Activated CD4-positive, alpha-beta T cell treated with anti-CD3 and anti-CD28 coated beads, Interleukin-2, amount 50 U/mL, for 48 hours (primary cell): ENCODE measurements around the gene ZNF236.
"Not testable (repeated sequence)": the region's sequence is repeated elsewhere in the genome, so short reads cannot be mapped to it uniquely, and the experiment has no call there.

ENCODE experiments used
- DNase-seq, 2 experiments: peaks; one replicate each; pipeline ENCODE4 v3.0.0-alpha.2; 2020

The ZNF236 gene

GRCh38 chr18:77012806-77013541 is 190.6 kb downstream of the ZNF236 start:
- no peak for DNase-seq

- no peak for DNase-seq
These were observed 191.6 kb downstream of the ZNF236 start for GRCh38 chr18:77013811-77014521.

GRCh38 chr18:77014538-77014937 is 192.2 kb downstream of the ZNF236 start:
- DNase-seq = no peak

- no peak for DNase-seq
These were observed 192.8 kb downstream of the ZNF236 start for GRCh38 chr18:77015169-77015568.

- no peak for DNase-seq
These were observed 193.7 kb downstream of the ZNF236 start for GRCh38 chr18:77015771-77016710.

- no peak for DNase-seq
These were observed 194.6 kb downstream of the ZNF236 start for GRCh38 chr18:77016936-77017335.

GRCh38 chr18:77017355-77017754 is 195.0 kb downstream of the ZNF236 start:
- DNase-seq = no peak

- DNase-seq = not testable (repeated sequence)
These were observed 196.3 kb downstream of the ZNF236 start for GRCh38 chr18:77018650-77019049.

GRCh38 chr18:77019641-77020040 is 197.3 kb downstream of the ZNF236 start:
- DNase-seq = no peak
